Activated CD8-positive, alpha-beta T cell treated with anti-CD3 and anti-CD28 coated beads, Interleukin-2, amount 10 ng/mL, durations not matched to agents 7 days and 5 days (primary cell): ENCODE data around the gene PAIP2. TPM values are rescaled to one million over a fixed set of nuclear protein-coding genes. Genes with fewer than 3 reads are reported as not detected.
"Not testable (repeated sequence)": the region's sequence is repeated elsewhere in the genome, so short reads cannot be mapped to it uniquely, and the experiment has no call there.

ENCODE experiments used
- ATAC-seq: fragments of 150-1000 bp; cut with Tn5 transposase; one replicate; pipeline ENCODE4 v1.10.0; 2021; ENCODE audit warnings: moderate library complexity
- CTCF ChIA-PET: fragments of 350-600 bp; sonication (Branson Sonifier 250); formaldehyde crosslinking; loops from one replicate; lab custom pipeline; 2021; ENCODE audit warnings: antibody characterized with exemption; lab: Charles Lee
- POLR2A ChIA-PET: fragments of 350-600 bp; sonication (Branson Sonifier 250); formaldehyde crosslinking; loops from one replicate; lab custom pipeline; 2021; ENCODE audit warnings: antibody characterized with exemption; lab: Charles Lee
- DNase-seq: peaks from one replicate; pipeline ENCODE4 v3.0.0-alpha.2; 2020
- H3K27ac Mint-ChIP-seq: one replicate; pipeline ENCODE4 v1.8.0; 2021; ENCODE audit warnings: mild to moderate bottlenecking, mixed read lengths
- H3K27me3 Mint-ChIP-seq: one replicate; pipeline ENCODE4 v1.8.0; 2021; ENCODE audit warnings: low read depth, mixed read lengths
- H3K36me3 Mint-ChIP-seq: one replicate; pipeline ENCODE4 v1.8.0; 2021; ENCODE audit warnings: low read depth, mixed read lengths
- H3K4me1 Mint-ChIP-seq: one replicate; pipeline ENCODE4 v1.8.0; 2021; ENCODE audit warnings: low read depth, mixed read lengths
- H3K4me3 Mint-ChIP-seq: one replicate; pipeline ENCODE4 v1.8.0; 2021; ENCODE audit warnings: mild to moderate bottlenecking, mixed read lengths
- H3K9me3 Mint-ChIP-seq: one replicate; pipeline ENCODE4 v1.8.0; 2022; ENCODE audit warnings: mixed read lengths; ENCODE audit not compliant: insufficient read depth
- total RNA-seq, 2 experiments: library from RNA; stranded (reverse); gene quantifications; one replicate each; pipeline ENCODE4 v1.2.3, GENCODE V29; 2021

PAIP2 gene
- total RNA-seq, 2 experiments from 2014 or later: 90.7 to 93.5 TPM

- Mint-ChIP-seq H3K27me3 (no peaks in the 10 kb centered on the region), H3K9me3 (no peaks in the 10 kb centered on the region), H3K36me3 (peaks cover 6% of the 10 kb centered on the region), H3K4me3 (peak overlapping the region; percentile 94), H3K27ac (peak overlapping the region; percentile 100), H3K4me1 (peaks cover 40% of the 10 kb centered on the region)
- ChIA-PET POLR2A (interaction anchor here (1.0 to 4.6 kb wide), 3 partner anchors 8 to 162 kb away, joined by 4 to 39 read pairs (median 5); partner anchors contain the start of genes MZB1 and PROB1), CTCF (interaction anchor here (0.9 to 4.2 kb wide), 17 partner anchors 9 to 524 kb away, joined by 3 to 17 read pairs (median 3); partner anchors contain the start of genes MZB1, PAIP2 and PROB1)
- no peak for ATAC-seq
- DNase-seq: no peak
Observed at GRCh38 chr5:139403418-139403786, 61.7 kb downstream of the PAIP2 start.

GRCh38 chr5:139403787-139404483 is 62.3 kb downstream of the PAIP2 start, which contains the start of gene SPATA24:
TSS of gene SPATA24 (minus strand) at chr5:139404089. CDS start at chr5:139404060, 29 bp downstream.
- peaks cover 6% of the 10 kb centered on the region for H3K36me3 Mint-ChIP-seq
- H3K4me1 Mint-ChIP-seq: peaks cover 40% of the 10 kb centered on the region
- ATAC-seq (peak; percentile 93), DNase-seq (peak; percentile 99)
- POLR2A ChIA-PET: interaction anchor here (0.9 to 4.6 kb wide), 6 partner anchors 8 to 280 kb away, joined by 3 to 39 read pairs (median 5); partner anchors contain the start of genes MZB1, PAIP2 and PROB1
- CTCF ChIA-PET: interaction anchor here (0.9 to 4.2 kb wide), 16 partner anchors 9 to 524 kb away, joined by 3 to 17 read pairs (median 4); partner anchors contain the start of genes MZB1, PAIP2 and PROB1
- peak within 1 kb of the TSS; percentile 94 for H3K4me3 Mint-ChIP-seq
- no peaks in the 10 kb centered on the region for H3K9me3 Mint-ChIP-seq
- peak within 1 kb of the TSS; percentile 100 for H3K27ac Mint-ChIP-seq
- no peaks in the 10 kb centered on the region for H3K27me3 Mint-ChIP-seq

GRCh38 chr5:139404484-139404840 is 62.8 kb downstream of the PAIP2 start:
- ATAC-seq: peak; percentile 3
- H3K4me1 Mint-ChIP-seq: peaks cover 34% of the 10 kb centered on the region
- POLR2A ChIA-PET: interaction anchor here (0.9 to 4.6 kb wide), 5 partner anchors 9 to 279 kb away, joined by 3 to 39 read pairs (median 5); partner anchors contain the start of genes MZB1, PAIP2 and PROB1
- no peaks in the 10 kb centered on the region for H3K9me3 Mint-ChIP-seq
- H3K36me3 Mint-ChIP-seq: peaks cover 6% of the 10 kb centered on the region
- no peak for DNase-seq
- H3K27ac Mint-ChIP-seq: peak overlapping the region; percentile 100
- CTCF ChIA-PET: interaction anchor here (1.1 to 4.2 kb wide), 6 partner anchors 11 to 63 kb away, joined by 3 to 17 read pairs (median 10); partner anchors contain the start of genes MZB1 and PAIP2
- H3K27me3 Mint-ChIP-seq: no peaks in the 10 kb centered on the region
- H3K4me3 Mint-ChIP-seq: peak overlapping the region; percentile 94

GRCh38 chr5:139406963-139407362 is 65.3 kb downstream of the PAIP2 start:
- POLR2A ChIA-PET: interaction anchor here (1.5 to 2.4 kb wide), 2 partner anchors 9 to 114 kb away, joined by 4 to 9 read pairs; partner anchors contain the start of gene MATR3
- H3K4me1 Mint-ChIP-seq: peaks cover 29% of the 10 kb centered on the region
- H3K27ac Mint-ChIP-seq: no peak overlapping the region
- H3K27me3 Mint-ChIP-seq: no peaks in the 10 kb centered on the region
- H3K9me3 Mint-ChIP-seq: no peaks in the 10 kb centered on the region
- ATAC-seq (no peak), DNase-seq (no peak)
- H3K36me3 Mint-ChIP-seq: no peaks in the 10 kb centered on the region
- no peak overlapping the region for H3K4me3 Mint-ChIP-seq
- CTCF ChIA-PET: interaction anchor here (0.7 to 3.5 kb wide), 5 partner anchors 10 to 107 kb away, joined by 3 to 21 read pairs (median 5); partner anchors contain the start of gene PROB1

GRCh38 chr5:139407517-139407916 is 65.9 kb downstream of the PAIP2 start:
- Mint-ChIP-seq H3K36me3 (no peaks in the 10 kb centered on the region), H3K27me3 (no peaks in the 10 kb centered on the region), H3K27ac (no peak overlapping the region), H3K4me3 (no peak overlapping the region), H3K4me1 (peaks cover 30% of the 10 kb centered on the region), H3K9me3 (no peaks in the 10 kb centered on the region)
- CTCF ChIA-PET: interaction anchor here (1.5 to 3.5 kb wide), 3 partner anchors 11 to 14 kb away, joined by 3 to 21 read pairs (median 5); partner anchors contain the start of gene PROB1
- POLR2A ChIA-PET: interaction anchor here (1.5 kb wide), 1 partner anchor 114 kb away, joined by 4 read pairs; the partner anchor contains the start of gene MATR3
- DNase-seq (no peak), ATAC-seq (no peak)

GRCh38 chr5:139408191-139408590 is 66.5 kb downstream of the PAIP2 start:
- ChIA-PET CTCF (interaction anchor here (1.5 to 18.4 kb wide), 4 partner anchors 11 to 109 kb away, joined by 3 to 538 read pairs (median 13); partner anchors contain the start of gene PROB1), POLR2A (no interaction called here)
- no peak overlapping the region for H3K27ac Mint-ChIP-seq
- H3K36me3 Mint-ChIP-seq: no peaks in the 10 kb centered on the region
- H3K9me3 Mint-ChIP-seq: no peaks in the 10 kb centered on the region
- H3K4me3 Mint-ChIP-seq: no peak overlapping the region
- ATAC-seq: no peak
- peaks cover 31% of the 10 kb centered on the region for H3K4me1 Mint-ChIP-seq
- DNase-seq: no peak
- H3K27me3 Mint-ChIP-seq: no peaks in the 10 kb centered on the region

GRCh38 chr5:139409116-139409515 is 67.5 kb downstream of the PAIP2 start:
- H3K27me3 Mint-ChIP-seq, H3K9me3 Mint-ChIP-seq, DNase-seq, H3K4me3 Mint-ChIP-seq, POLR2A ChIA-PET, ATAC-seq, H3K36me3 Mint-ChIP-seq, H3K27ac Mint-ChIP-seq: not testable (repeated sequence)
- H3K4me1 Mint-ChIP-seq: peaks cover 34% of the 10 kb centered on the region
- CTCF ChIA-PET: interaction anchor here (3.4 to 18.4 kb wide), 2 partner anchors 12 to 108 kb away, joined by 23 to 538 read pairs; no protein-coding TSS in a partner anchor

GRCh38 chr5:139410121-139410992 is 68.7 kb downstream of the PAIP2 start:
- CTCF ChIA-PET: interaction anchor here (0.6 to 18.4 kb wide), 3 partner anchors 11 to 123 kb away, joined by 3 to 538 read pairs (median 23); no protein-coding TSS in a partner anchor

GRCh38 chr5:139410993-139411828 is 69.6 kb downstream of the PAIP2 start:
- H3K27me3 Mint-ChIP-seq: no peaks in the 10 kb centered on the region
- H3K9me3 Mint-ChIP-seq: no peaks in the 10 kb centered on the region
- POLR2A ChIA-PET: interaction anchor here (0.6 kb wide), 2 partner anchors 116 to 759 kb away, joined by 3 to 4 read pairs; no protein-coding TSS in a partner anchor

More at GRCh38 chr5:139410121-139410992, 68.7 kb downstream of the PAIP2 start:
- Mint-ChIP-seq H3K27ac (no peak overlapping the region), H3K27me3 (no peaks in the 10 kb centered on the region), H3K4me1 (peaks cover 41% of the 10 kb centered on the region), H3K4me3 (no peak overlapping the region), H3K36me3 (peaks cover 4% of the 10 kb centered on the region), H3K9me3 (no peaks in the 10 kb centered on the region)
- POLR2A ChIA-PET: interaction anchor here (0.6 kb wide), 1 partner anchor 116 kb away, joined by 4 read pairs; no protein-coding TSS in a partner anchor
- ATAC-seq (no peak), DNase-seq (no peak)

GRCh38 chr5:139413153-139413552 is 71.5 kb downstream of the PAIP2 start:
- no peaks in the 10 kb centered on the region for H3K9me3 Mint-ChIP-seq
- peaks cover 51% of the 10 kb centered on the region for H3K4me1 Mint-ChIP-seq
- DNase-seq (no peak), ATAC-seq (no peak)
- H3K27me3 Mint-ChIP-seq: no peaks in the 10 kb centered on the region
- ChIA-PET POLR2A (interaction anchor here (0.8 kb wide), 1 partner anchor 124 kb away, joined by 3 read pairs; no protein-coding TSS in a partner anchor), CTCF (interaction anchor here (1.0 to 18.4 kb wide), 4 partner anchors 9 to 220 kb away, joined by 3 to 538 read pairs (median 3); partner anchors contain the start of genes PAIP2 and SPATA24)
- no peak overlapping the region for H3K4me3 Mint-ChIP-seq
- no peak overlapping the region for H3K27ac Mint-ChIP-seq
- peaks cover 4% of the 10 kb centered on the region for H3K36me3 Mint-ChIP-seq

More at GRCh38 chr5:139410993-139411828, 69.6 kb downstream of the PAIP2 start:
- peaks cover 4% of the 10 kb centered on the region for H3K36me3 Mint-ChIP-seq
- DNase-seq (no peak), ATAC-seq (no peak)
- no peak overlapping the region for H3K27ac Mint-ChIP-seq
- no peak overlapping the region for H3K4me3 Mint-ChIP-seq
- CTCF ChIA-PET: interaction anchor here (0.6 to 18.4 kb wide), 5 partner anchors 9 to 154 kb away, joined by 3 to 538 read pairs (median 3); no protein-coding TSS in a partner anchor
- peaks cover 49% of the 10 kb centered on the region for H3K4me1 Mint-ChIP-seq
